IPS DF 6.9 (cell line): Measurements from ENCODE around the gene YBX1.

Experiments used
- DNase-seq: peaks from one replicate; pipeline ENCODE4 v3.0.0-alpha.2; 2013; ENCODE audit warnings: low read depth, low spot score
- H3K27ac ChIP-seq: one replicate; pipeline ENCODE4 v1.5.1; 2013; ENCODE audit warnings: low read length, control low read depth
- H3K27me3 ChIP-seq: 2 replicates; pipeline ENCODE4 v1.6.1; 2013; ENCODE audit warnings: mild to moderate bottlenecking, low read length; ENCODE audit not compliant: control insufficient read depth, insufficient read depth
- H3K36me3 ChIP-seq: 2 replicates; pipeline ENCODE4 v1.6.1; 2013; ENCODE audit warnings: low read length; ENCODE audit not compliant: control insufficient read depth, insufficient read depth
- H3K4me1 ChIP-seq: 2 replicates; pipeline ENCODE4 v1.6.1; 2013; ENCODE audit warnings: low read length; ENCODE audit not compliant: control insufficient read depth, insufficient read depth
- H3K4me3 ChIP-seq: 2 replicates; pipeline ENCODE4 v1.5.1; 2013; ENCODE audit warnings: mild to moderate bottlenecking, low read length
- H3K9me3 ChIP-seq: 2 replicates; pipeline ENCODE4 v1.6.1; 2013; ENCODE audit warnings: low read length, inconsistent platforms; ENCODE audit not compliant: control insufficient read depth, insufficient read depth
- WGBS: extraction: QIAGEN DNeasy Blood & Tissue Kit; methylation state at CpG from one replicate; pipeline ENCODE4 v1.1.7; 2013; ENCODE audit warnings: mixed read lengths, missing lambda C conversion rate; ENCODE audit not compliant: insufficient read length, insufficient coverage; 5-methylcytosine and 5-hydroxymethylcytosine counted together

The YBX1 gene

DNA sequence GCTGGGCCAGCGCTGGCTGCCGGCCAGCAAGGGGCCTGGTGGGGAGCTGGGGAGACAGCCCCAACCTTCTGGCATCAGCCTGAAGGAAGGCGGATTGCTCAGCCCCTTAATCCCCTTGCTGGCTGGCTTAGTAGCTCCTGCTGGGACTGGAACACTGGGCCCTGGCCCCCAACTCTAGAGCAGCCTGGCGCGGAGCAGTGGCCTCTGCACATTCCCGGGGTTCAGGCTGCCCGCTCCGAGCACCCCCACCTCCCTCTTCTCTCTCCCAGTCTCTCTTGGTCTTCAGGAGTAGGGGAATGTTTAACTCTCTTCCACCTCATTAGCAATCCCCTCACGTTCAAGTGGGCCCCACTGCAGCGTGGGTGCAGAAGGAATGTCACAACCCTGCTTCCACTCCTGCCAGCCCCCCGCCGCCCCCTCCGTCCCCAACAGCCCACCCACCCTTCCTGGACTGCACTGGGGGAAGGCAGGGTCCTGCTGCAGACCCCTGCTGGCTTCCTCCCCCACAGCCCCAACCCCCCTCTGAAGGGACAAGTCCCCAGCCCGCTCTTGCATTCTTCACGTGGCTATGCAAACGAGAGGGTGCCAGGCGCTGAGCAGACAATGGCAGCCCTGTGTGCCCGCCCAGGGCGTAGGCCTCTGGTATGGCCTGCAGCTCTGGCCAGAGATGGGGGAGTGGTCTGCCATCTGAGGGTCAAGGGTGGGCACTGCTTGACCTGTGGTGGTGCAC, 58.8 kb downstream of the YBX1 start:
- Histone ChIP-seq H3K27me3 (no peaks in the 10 kb centered on the region), H3K36me3 (peaks cover 5% of the 10 kb centered on the region; the same call in 1 of the 2 replicates), H3K27ac (no peak overlapping the region), H3K4me3 (no peak overlapping the region), H3K4me1 (peaks cover 22% of the 10 kb centered on the region), H3K9me3 (no peaks in the 10 kb centered on the region)
- DNase-seq, result no peak
- WGBS, result no CpG with 5 or more reads among the region's 19 CpGs

- no peaks in the 10 kb centered on the region for H3K9me3 ChIP-seq
- no peak overlapping the region for H3K27ac ChIP-seq
- no CpG with 5 or more reads among the region's 4 CpGs for WGBS
- no peak overlapping the region for H3K4me3 ChIP-seq
- no peaks in the 10 kb centered on the region for H3K27me3 ChIP-seq
- peaks cover 20% of the 10 kb centered on the region for H3K4me1 ChIP-seq
- peaks cover 11% of the 10 kb centered on the region; the same call in 1 of the 2 replicates for H3K36me3 ChIP-seq
- DNase-seq, result no peak
Measured at GRCh38 chr1:42741706-42742105, 59.5 kb downstream of the YBX1 start.

DNA sequence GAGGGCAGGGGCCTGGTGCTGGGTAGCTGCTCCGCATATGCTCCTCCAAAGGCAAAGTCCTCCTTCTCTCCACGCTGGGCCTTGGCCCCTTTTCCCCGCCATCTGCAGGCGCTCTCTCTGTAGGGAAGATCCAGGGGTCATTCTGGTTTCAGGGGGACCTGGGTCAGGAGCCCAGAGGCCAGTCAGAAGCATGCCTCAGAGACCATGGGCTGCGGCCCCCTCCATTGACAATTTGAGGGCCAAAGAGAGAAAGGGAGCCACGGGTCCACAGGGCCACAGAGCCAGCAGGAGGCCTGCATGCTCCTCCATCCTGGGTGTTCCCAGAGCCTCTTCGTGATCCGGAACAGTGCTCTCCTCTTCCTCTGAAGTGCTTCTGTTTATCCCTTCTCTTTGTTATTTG, 59.9 kb downstream of the YBX1 start:
- peaks cover 20% of the 10 kb centered on the region for H3K4me1 ChIP-seq
- no CpG with 5 or more reads among the region's 8 CpGs for WGBS
- no peak overlapping the region for H3K4me3 ChIP-seq
- no peaks in the 10 kb centered on the region for H3K9me3 ChIP-seq
- no peaks in the 10 kb centered on the region for H3K27me3 ChIP-seq
- no peak for DNase-seq
- no peak overlapping the region for H3K27ac ChIP-seq
- H3K36me3 ChIP-seq, result peaks cover 15% of the 10 kb centered on the region; the same call in 1 of the 2 replicates

DNA sequence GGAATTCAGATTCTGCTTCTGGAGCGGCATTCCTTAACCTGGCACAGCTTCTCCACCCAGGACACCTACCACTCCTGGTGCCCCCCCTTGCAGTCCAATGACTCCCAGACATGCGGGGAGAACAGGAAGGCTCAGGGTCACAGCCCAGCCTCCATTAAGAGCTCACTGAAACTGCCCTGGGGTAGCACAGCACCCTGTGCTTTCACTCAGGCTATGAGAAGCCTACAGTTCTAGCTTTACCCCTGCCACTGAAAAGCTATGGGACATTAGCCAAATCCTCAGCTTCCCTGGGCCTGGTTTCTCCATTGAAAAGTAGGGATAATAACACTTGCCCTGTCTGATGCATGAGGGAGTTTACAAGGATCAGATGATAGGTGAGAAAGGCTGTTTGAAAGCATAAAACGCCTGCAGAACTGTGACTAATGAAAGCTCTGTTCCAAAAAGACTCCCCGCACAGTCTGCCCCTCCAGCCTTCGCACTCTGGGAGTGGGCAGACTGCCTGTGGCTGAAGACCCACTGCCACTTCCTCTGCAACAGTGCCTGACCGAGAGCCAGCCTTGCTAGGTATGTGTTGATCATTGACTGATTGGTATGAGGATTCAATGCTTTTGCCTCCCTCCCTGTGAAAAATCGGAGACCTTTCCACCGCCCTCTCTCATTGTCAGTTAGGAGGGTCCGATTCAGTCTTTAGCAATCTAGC, 60.5 kb downstream of the YBX1 start:
- no peak overlapping the region for H3K4me3 ChIP-seq
- H3K9me3 ChIP-seq, result no peaks in the 10 kb centered on the region
- H3K27ac ChIP-seq, result no peak overlapping the region
- peaks cover 15% of the 10 kb centered on the region; the same call in 1 of the 2 replicates for H3K36me3 ChIP-seq
- H3K4me1 ChIP-seq, result peaks cover 20% of the 10 kb centered on the region
- H3K27me3 ChIP-seq, result no peaks in the 10 kb centered on the region
- WGBS, result no CpG with 5 or more reads among the region's 9 CpGs
- DNase-seq, result no peak

DNA sequence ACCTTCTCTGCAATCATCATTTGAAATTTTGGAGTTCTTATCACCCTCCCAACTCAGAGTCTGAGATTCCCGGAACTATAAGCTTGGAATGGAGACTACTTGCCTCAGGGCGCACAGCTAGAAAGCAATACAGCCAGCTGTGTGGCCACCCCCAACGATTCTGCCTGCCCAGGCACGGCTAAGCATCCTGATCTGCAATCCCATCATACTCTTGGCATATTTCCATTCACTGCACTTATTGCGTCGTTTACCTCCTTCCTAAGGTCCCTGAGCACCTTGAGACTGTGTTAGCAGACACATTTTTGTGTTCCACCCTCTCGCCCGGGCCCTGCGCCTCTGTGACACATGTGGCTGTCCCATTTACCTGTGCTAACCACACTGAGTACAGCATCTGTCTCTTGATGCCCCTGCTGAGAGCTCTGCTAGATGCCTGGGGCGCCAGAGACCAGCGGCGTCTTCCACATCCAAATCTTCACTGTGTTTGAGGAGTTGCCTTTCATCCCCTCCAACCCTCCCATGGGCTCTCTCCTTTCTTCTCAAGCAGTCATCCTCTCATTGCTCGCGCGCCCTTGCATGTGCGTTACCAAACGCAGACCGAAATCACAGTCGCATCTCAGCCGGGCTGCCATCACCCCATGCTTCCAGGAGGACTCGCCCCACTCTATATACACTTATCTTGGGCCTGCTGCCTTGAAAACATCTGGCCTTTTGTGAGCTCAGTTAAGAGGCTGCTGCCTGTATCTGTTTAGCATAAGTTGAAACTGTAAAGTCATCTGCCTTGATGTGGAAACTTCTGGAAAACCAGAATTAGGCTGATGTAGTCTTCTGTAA, 61.3 kb downstream of the YBX1 start:
- no peak overlapping the region for H3K27ac ChIP-seq
- no peak overlapping the region for H3K4me3 ChIP-seq
- no CpG with 5 or more reads among the region's 21 CpGs for WGBS
- no peaks in the 10 kb centered on the region for H3K9me3 ChIP-seq
- no peak for DNase-seq
- peaks cover 15% of the 10 kb centered on the region; the same call in 1 of the 2 replicates for H3K36me3 ChIP-seq
- peaks cover 18% of the 10 kb centered on the region for H3K4me1 ChIP-seq
- no peaks in the 10 kb centered on the region for H3K27me3 ChIP-seq

DNA sequence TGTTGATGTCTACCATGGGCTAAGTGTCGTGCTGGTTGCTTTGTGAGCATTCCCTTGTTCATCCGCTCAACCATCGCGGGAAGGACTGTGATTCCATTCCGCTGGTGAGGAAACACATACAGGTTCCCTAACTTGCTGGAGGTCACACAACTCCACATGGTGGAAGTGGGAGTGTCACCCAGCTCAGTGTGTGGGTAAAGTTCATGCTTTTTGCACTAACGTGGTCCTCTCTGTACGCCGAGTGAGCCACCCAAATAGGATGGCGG, 61.9 kb downstream of the YBX1 start:
- no CpG with 5 or more reads among the region's 9 CpGs for WGBS
- H3K9me3 ChIP-seq, result no peaks in the 10 kb centered on the region

GRCh38 chr1:42745851-42746250, 63.6 kb downstream of the YBX1 start:
- peaks cover 9% of the 10 kb centered on the region for H3K4me1 ChIP-seq
- no peaks in the 10 kb centered on the region for H3K9me3 ChIP-seq
- no peak overlapping the region for H3K4me3 ChIP-seq
- no peak for DNase-seq
- H3K27me3 ChIP-seq, result no peaks in the 10 kb centered on the region
- no peak overlapping the region for H3K27ac ChIP-seq
- WGBS, result no CpG with 5 or more reads among the region's 8 CpGs
- H3K36me3 ChIP-seq, result peaks cover 24% of the 10 kb centered on the region; the same call in 1 of the 2 replicates

More for the DNA sequence above, 61.9 kb downstream of the YBX1 start:
- no peak for DNase-seq
- peaks cover 19% of the 10 kb centered on the region; the same call in 1 of the 2 replicates for H3K36me3 ChIP-seq
- H3K27ac ChIP-seq, result no peak overlapping the region
- H3K4me1 ChIP-seq, result peaks cover 18% of the 10 kb centered on the region
- no peaks in the 10 kb centered on the region for H3K27me3 ChIP-seq
- H3K4me3 ChIP-seq, result no peak overlapping the region

DNA sequence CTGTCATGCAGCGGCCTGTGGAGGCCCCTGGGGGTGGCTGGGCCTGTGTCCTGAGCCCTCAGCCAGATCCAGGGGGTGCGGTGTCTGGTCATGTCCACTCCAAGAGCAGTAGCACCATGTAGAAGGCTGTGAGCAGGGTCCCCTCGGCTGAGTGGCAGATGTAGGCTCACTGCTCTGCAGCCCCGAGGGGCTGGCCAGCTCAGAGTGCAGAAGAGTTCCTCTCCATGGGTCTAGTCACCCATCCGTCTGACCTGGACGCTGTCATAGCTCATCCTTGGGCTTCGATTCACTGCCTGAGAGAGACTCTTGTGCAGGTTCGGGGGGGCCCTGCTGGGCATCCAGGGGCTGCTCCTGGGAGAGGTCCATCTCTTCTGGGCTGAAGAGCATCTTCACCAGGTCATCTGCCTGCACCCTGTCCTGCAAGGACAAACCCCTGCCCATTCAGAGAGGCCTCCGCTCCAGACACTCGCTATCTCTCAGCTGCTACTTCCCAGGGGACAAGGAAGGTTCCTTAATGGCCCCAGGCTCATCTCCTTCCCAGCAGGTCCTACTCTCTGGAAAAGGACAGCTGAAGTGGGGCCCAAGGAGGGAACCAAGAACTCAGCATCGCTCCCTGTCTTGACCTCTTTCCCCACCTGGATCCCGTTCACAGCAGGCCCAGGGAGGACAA, 64.4 kb downstream of the YBX1 start:
- no peaks in the 10 kb centered on the region for H3K9me3 ChIP-seq
- H3K27ac ChIP-seq, result no peak overlapping the region
- peaks cover 24% of the 10 kb centered on the region; the same call in 1 of the 2 replicates for H3K36me3 ChIP-seq
- H3K4me3 ChIP-seq, result no peak overlapping the region
- no peak for DNase-seq
- WGBS, result no CpG with 5 or more reads among the region's 12 CpGs
- H3K4me1 ChIP-seq, result peaks cover 3% of the 10 kb centered on the region
- H3K27me3 ChIP-seq, result no peaks in the 10 kb centered on the region

- Histone ChIP-seq H3K27me3 (no peaks in the 10 kb centered on the region), H3K4me1 (no peaks in the 10 kb centered on the region), H3K27ac (no peak overlapping the region), H3K4me3 (no peak overlapping the region), H3K36me3 (peaks cover 29% of the 10 kb centered on the region), H3K9me3 (no peaks in the 10 kb centered on the region)
- no CpG with 5 or more reads among the region's 14 CpGs for WGBS
- no peak for DNase-seq
Measured at GRCh38 chr1:42747125-42747524, 64.9 kb downstream of the YBX1 start.

- no peak overlapping the region for H3K4me3 ChIP-seq
- H3K4me1 ChIP-seq, result no peaks in the 10 kb centered on the region
- H3K27ac ChIP-seq, result no peak overlapping the region
- no peaks in the 10 kb centered on the region for H3K27me3 ChIP-seq
- peaks cover 36% of the 10 kb centered on the region for H3K36me3 ChIP-seq
- no CpG with 5 or more reads among the region's 10 CpGs for WGBS
- H3K9me3 ChIP-seq, result no peaks in the 10 kb centered on the region
- DNase-seq, result no peak
Measured at GRCh38 chr1:42748021-42748420, 65.8 kb downstream of the YBX1 start.
